Measurements from ENCODE around the gene ZBTB14.

Gene ZBTB14

GRCh38 chr18:5294457-5295230, 882 bp downstream of the ZBTB14 start:
- TF ChIP-seq L3MBTL2 (conservative IDR thresholded peaks at IDR 0.05) (no peak), PKNOX1 (IDR thresholded peaks at IDR 0.05) (no peak), CTBP1 (IDR thresholded peaks at IDR 0.05; ENCODE audit: borderline replicate concordance) (no peak), NFRKB (IDR thresholded peaks at IDR 0.05) (no peak), FOXA1 (IDR thresholded peaks at IDR 0.05) (no peak), BHLHE40 (IDR thresholded peaks at IDR 0.05; ENCODE audit: borderline replicate concordance) (no peak), SUZ12 (IDR thresholded peaks at IDR 0.05) (no peak), FOXK2 (IDR thresholded peaks at IDR 0.05) (no peak), ZNF384 (IDR thresholded peaks at IDR 0.05) (no peak), TARDBP (IDR thresholded peaks at IDR 0.05) (no peak), LEF1 (IDR thresholded peaks at IDR 0.05; ENCODE audit: borderline replicate concordance) (no peak), ELF4 (IDR thresholded peaks at IDR 0.05) (no peak), HDGF (IDR thresholded peaks at IDR 0.05; ENCODE audit: borderline replicate concordance) (no peak), ARNT (IDR thresholded peaks at IDR 0.05) (no peak), SP1 (IDR thresholded peaks at IDR 0.05) (no peak)
- POLR2A ChIA-PET = interaction anchor here (0.6 to 2.5 kb wide), 5 partner anchors 10 to 236 kb away, joined by 3 to 13 read pairs (median 3); no protein-coding TSS in a partner anchor

GRCh38 chr18:5294113-5294456, 1.4 kb downstream of the ZBTB14 start:
- no peak for DNase-seq (ENCODE audit: extremely low spot score)
- ChIA-PET CTCF (interaction anchor here (0.5 kb wide), 1 partner anchor 1696 kb away, joined by 4 read pairs; no protein-coding TSS in a partner anchor), POLR2A (interaction anchor here (0.7 to 1.2 kb wide), 2 partner anchors 10 to 35 kb away, joined by 3 read pairs; no protein-coding TSS in a partner anchor)
- TF ChIP-seq FOXM1 (IDR thresholded peaks at IDR 0.05; ENCODE audit: borderline replicate concordance) (no peak), CTBP1 (IDR thresholded peaks at IDR 0.05; ENCODE audit: borderline replicate concordance) (no peak), HDGF (IDR thresholded peaks at IDR 0.05; ENCODE audit: borderline replicate concordance) (no peak), SUZ12 (IDR thresholded peaks at IDR 0.05) (no peak), TARDBP (IDR thresholded peaks at IDR 0.05) (no peak), BHLHE40 (IDR thresholded peaks at IDR 0.05; ENCODE audit: borderline replicate concordance) (no peak), LEF1 (IDR thresholded peaks at IDR 0.05; ENCODE audit: borderline replicate concordance) (no peak), PKNOX1 (IDR thresholded peaks at IDR 0.05) (no peak), ELF4 (IDR thresholded peaks at IDR 0.05) (no peak), SP1 (IDR thresholded peaks at IDR 0.05) (no peak), L3MBTL2 (conservative IDR thresholded peaks at IDR 0.05) (no peak), ZNF384 (IDR thresholded peaks at IDR 0.05) (no peak), NFRKB (IDR thresholded peaks at IDR 0.05) (no peak), FOXA1 (IDR thresholded peaks at IDR 0.05) (no peak), FOXK2 (IDR thresholded peaks at IDR 0.05) (no peak), ARNT (IDR thresholded peaks at IDR 0.05) (no peak)

More at GRCh38 chr18:5294457-5295230, 882 bp downstream of the ZBTB14 start:
- no peak for DNase-seq (ENCODE audit: extremely low spot score)
- CTCF ChIA-PET = interaction anchor here (0.6 kb wide), 1 partner anchor 55 kb away, joined by 3 read pairs; no protein-coding TSS in a partner anchor

- CTCF ChIA-PET = no interaction called here
- POLR2A ChIA-PET = interaction anchor here (0.5 kb wide), 1 partner anchor 43 kb away, joined by 4 read pairs; no protein-coding TSS in a partner anchor
- TF ChIP-seq FOXM1 (IDR thresholded peaks at IDR 0.05; ENCODE audit: borderline replicate concordance) = no peak
- no peak for TF ChIP-seq CTBP1 (IDR thresholded peaks at IDR 0.05; ENCODE audit: borderline replicate concordance)
- no peak for TF ChIP-seq SUZ12 (IDR thresholded peaks at IDR 0.05)
- no peak for TF ChIP-seq FOXA1 (IDR thresholded peaks at IDR 0.05)
- no peak for TF ChIP-seq SP1 (IDR thresholded peaks at IDR 0.05)
- TF ChIP-seq TARDBP (IDR thresholded peaks at IDR 0.05) = no peak
- no peak for TF ChIP-seq ARNT (IDR thresholded peaks at IDR 0.05)
- no peak for TF ChIP-seq NFRKB (IDR thresholded peaks at IDR 0.05)
- DNase-seq (ENCODE audit: extremely low spot score) = no peak
Measured at GRCh38 chr18:5288517-5288935, 7.0 kb downstream of the ZBTB14 start.

GRCh38 chr18:5287854-5288253, 7.7 kb downstream of the ZBTB14 start:
- DNase-seq (ENCODE audit: extremely low spot score) = no peak
- ChIA-PET CTCF (no interaction called here), POLR2A (no interaction called here)
- TF ChIP-seq FOXM1 (IDR thresholded peaks at IDR 0.05; ENCODE audit: borderline replicate concordance) = no peak
- no peak for TF ChIP-seq SUZ12 (IDR thresholded peaks at IDR 0.05)
- no peak for TF ChIP-seq L3MBTL2 (conservative IDR thresholded peaks at IDR 0.05)
- no peak for TF ChIP-seq LEF1 (IDR thresholded peaks at IDR 0.05; ENCODE audit: borderline replicate concordance)
- TF ChIP-seq ELF4 (IDR thresholded peaks at IDR 0.05) = no peak
- TF ChIP-seq NFRKB (IDR thresholded peaks at IDR 0.05) = no peak
- no peak for TF ChIP-seq FOXK2 (IDR thresholded peaks at IDR 0.05)
- no peak for TF ChIP-seq CTBP1 (IDR thresholded peaks at IDR 0.05; ENCODE audit: borderline replicate concordance)

- POLR2A ChIA-PET = no interaction called here
- CTCF ChIA-PET = no interaction called here
- TF ChIP-seq L3MBTL2 (conservative IDR thresholded peaks at IDR 0.05) (no peak), NFRKB (IDR thresholded peaks at IDR 0.05) (no peak), SP1 (IDR thresholded peaks at IDR 0.05) (no peak), FOXM1 (IDR thresholded peaks at IDR 0.05; ENCODE audit: borderline replicate concordance) (no peak), FOXA1 (IDR thresholded peaks at IDR 0.05) (no peak), TARDBP (IDR thresholded peaks at IDR 0.05) (no peak), ZNF384 (IDR thresholded peaks at IDR 0.05) (no peak), PKNOX1 (IDR thresholded peaks at IDR 0.05) (no peak), ELF4 (IDR thresholded peaks at IDR 0.05) (no peak), CTBP1 (IDR thresholded peaks at IDR 0.05; ENCODE audit: borderline replicate concordance) (no peak), FOXK2 (IDR thresholded peaks at IDR 0.05) (no peak)
- no peak for DNase-seq (ENCODE audit: extremely low spot score)
Measured at GRCh38 chr18:5286525-5286924, 9.0 kb downstream of the ZBTB14 start.

Data from HEK293T (cell line).